B cell (primary cell): ENCODE data around the gene NUDT14.

Experiments used
- EZH2 ChIP-seq: IDR thresholded peaks from 2 replicates; pipeline ENCODE4 v1.6.1; 2012; ENCODE audit warnings: borderline replicate concordance, low read depth, mild to moderate bottlenecking, moderate library complexity, low read length; ENCODE audit not compliant: insufficient read depth, poor library complexity, severe bottlenecking
- TF ChIP-seq, protein P1 (sequence below): fragments of 200-600 bp; IDR thresholded peaks from one replicate; pipeline ENCODE4 v1.8.0; 2022; ENCODE audit warnings: antibody characterized with exemption, mild to moderate bottlenecking

DNA sequence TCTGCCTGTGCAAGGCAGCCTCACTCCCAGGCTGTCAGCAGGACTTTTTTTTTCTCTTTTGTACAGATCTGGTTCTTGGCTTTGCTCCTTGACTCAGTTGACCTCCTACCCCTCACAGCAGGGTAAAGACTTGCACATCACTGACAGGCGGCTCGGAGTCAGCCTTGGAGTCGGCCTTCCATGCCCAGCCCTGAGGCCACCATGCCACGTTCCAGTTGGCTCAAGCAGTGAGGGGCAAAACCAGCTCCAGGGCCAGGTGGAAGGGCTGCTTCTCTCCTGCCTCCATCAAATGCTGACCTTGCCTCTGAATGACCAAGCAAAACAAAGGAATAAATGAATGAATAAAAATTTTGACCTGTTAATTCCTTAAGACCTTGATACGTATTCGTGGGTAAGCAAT, 40.1 kb downstream of the NUDT14 start:
- TF ChIP-seq, protein P1, sequence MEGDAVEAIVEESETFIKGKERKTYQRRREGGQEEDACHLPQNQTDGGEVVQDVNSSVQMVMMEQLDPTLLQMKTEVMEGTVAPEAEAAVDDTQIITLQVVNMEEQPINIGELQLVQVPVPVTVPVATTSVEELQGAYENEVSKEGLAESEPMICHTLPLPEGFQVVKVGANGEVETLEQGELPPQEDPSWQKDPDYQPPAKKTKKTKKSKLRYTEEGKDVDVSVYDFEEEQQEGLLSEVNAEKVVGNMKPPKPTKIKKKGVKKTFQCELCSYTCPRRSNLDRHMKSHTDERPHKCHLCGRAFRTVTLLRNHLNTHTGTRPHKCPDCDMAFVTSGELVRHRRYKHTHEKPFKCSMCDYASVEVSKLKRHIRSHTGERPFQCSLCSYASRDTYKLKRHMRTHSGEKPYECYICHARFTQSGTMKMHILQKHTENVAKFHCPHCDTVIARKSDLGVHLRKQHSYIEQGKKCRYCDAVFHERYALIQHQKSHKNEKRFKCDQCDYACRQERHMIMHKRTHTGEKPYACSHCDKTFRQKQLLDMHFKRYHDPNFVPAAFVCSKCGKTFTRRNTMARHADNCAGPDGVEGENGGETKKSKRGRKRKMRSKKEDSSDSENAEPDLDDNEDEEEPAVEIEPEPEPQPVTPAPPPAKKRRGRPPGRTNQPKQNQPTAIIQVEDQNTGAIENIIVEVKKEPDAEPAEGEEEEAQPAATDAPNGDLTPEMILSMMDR = no peak
- TF ChIP-seq EZH2 = no peak
